ENCODE measurements around the gene TIMM21. TPM values are rescaled to one million over a fixed set of nuclear protein-coding genes. Genes with fewer than 3 reads are reported as not detected.

TIMM21 gene
- total RNA-seq, 1 experiment from 2014 or later = 111 TPM

DNA sequence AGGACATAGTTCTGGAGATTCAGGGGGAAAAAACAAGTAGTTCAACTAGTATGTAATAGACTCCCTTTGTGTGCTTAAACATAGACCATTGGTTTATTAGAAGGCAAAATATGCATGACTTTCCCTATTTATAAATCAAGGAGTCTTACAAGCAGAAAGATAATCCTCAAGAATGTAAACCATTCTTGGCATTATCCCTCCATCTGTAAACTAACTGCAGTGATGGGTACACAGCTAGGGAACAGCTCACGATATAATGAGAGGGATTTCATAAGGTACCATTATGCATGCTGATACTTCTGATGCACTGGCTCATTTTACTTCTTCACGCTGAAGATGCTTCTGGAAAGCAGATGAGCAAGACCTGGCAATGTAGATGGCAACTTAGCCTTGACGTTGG, 1.6 kb upstream of the TIMM21 start:
- no peak for DNase-seq (ENCODE audit: low read depth)

DNA sequence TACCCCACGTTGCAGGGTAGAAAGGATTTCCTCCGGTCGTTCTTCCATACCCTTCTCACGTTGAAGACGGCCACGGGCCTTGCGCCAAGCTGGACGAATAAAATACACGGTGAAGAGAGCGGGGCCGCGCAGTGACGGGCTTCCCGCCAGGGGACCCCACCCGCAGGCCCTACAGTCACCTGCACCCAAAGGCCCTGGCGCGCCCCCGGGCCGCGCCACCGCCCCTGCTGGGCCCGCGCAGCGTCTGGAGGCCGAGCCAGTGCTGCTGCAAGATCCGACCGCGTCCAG, 888 bp upstream of the TIMM21 start:
- DNase-seq (ENCODE audit: low read depth) = no peak

DNA sequence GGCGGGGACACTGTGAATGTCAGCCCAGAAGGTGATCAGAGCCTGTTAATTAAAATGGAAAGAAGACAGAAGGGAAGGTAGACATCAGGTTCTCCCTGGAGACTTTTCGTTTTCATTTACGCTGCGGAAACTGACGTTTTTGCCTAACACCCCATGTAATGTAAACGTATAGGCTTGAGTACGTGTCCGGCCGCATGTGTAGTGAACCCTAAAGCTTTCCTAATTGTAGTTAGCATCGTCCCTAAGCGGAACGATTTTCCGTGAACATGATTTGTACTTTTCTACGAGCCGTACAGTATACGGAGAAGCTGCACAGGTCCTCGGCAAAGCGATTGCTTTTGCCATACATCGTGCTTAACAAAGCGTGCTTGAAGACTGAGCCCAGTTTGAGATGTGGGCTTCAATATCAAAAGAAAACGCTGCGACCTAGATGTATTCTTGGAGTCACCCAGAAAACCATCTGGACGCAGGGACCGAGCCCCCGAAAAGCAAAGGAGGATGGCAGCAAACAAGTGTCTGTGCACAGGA, 284 bp downstream of the TIMM21 start:
- DNase-seq (ENCODE audit: low read depth) = no peak

DNA sequence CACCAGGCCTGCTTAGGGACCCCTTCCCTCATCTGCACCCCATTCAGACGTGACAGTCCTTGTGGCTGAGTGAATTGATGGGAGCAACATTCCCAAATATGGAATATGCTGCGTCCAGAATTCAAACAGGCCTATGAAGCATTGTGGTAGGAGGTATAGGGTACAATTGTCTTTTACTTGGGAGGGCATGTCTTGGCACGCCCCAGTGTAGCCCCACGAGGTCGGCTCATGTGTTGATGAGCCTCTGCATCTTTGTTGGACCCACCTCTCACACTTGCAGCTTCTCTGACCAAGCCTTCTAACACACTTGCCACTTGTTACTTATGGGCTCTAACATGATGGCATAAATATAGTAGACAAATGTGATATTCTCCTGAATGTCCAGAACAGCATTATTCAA, 1.6 kb downstream of the TIMM21 start:
- no peak for DNase-seq (ENCODE audit: low read depth)

DNA sequence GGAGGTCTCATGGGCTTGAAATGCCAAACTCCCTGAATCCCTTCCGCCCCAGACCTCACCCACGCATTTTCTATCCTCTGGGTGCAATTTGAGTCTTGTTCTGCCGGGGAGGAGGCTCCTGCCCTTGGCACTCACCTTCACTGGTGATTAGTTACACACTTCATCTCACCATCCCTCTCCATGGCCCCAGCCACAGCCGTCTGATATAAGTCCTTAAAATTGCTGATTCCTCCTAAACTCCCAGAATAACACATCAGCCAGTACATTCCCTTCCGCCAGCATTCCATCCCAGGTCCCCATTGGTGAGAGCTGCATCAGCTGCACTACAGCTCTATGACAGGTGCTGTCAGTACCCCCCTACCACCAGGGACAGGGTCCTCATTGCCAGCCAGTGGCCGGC, 3.9 kb downstream of the TIMM21 start:
- DNase-seq (ENCODE audit: low read depth) = no peak

DNA sequence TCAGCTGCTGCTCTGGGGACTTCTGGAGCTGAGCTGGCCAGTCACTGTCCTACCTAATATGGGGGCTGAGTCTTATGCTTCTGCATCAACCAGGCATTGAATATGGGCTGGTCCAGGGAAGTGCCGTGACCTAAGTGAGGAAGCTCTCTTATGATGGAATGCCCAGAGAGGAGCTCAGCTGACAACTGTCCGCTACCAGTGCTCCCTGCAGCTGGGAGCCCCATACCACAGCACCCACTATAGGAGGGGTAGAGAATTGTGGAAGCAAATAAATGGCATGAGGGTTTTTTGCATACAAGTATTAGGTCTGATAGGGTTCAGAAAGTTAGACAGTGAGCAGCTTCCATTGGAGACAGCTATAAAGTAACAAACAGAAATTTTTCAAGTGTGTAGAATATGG, 4.5 kb downstream of the TIMM21 start:
- DNase-seq (ENCODE audit: low read depth) = no peak

DNA sequence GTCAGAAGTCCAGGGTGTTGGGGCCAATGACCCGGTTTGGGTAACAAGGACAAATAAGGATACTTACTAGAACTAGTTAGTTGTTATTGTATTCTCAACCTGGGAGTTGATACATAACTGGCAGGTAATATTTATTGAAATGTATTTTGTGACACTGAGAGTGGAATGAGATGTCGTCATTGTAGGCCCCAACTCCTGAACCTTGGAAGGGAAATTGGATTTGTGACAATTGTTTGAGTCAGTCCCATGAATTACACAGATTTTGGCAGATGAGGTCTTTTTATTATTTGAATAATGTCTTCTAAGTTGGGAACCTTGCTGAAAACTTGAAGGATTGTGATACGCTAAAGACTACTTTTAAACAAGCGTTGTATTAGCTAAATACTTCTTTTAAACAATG, 5.1 kb downstream of the TIMM21 start:
- DNase-seq (ENCODE audit: low read depth) = no peak

DNA sequence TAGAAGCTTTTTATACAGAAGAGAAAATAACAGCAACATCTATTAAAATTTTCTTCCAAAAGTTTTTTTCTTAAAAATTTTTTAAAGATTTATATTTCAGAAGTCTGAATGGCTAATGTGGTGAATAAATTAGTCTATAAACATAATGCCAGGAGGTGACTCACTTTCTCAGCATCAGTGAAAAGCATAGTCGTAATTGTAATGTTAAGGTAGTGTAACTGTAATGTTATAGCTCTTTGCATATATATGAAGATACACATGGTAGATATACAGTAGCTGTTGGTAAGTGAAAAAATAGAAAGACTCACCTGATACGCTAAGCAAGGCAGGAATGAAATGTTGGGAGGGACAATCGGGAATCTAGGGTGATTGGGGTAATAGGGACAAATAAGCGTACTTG, 5.5 kb downstream of the TIMM21 start:
- no peak for DNase-seq (ENCODE audit: low read depth)

DNA sequence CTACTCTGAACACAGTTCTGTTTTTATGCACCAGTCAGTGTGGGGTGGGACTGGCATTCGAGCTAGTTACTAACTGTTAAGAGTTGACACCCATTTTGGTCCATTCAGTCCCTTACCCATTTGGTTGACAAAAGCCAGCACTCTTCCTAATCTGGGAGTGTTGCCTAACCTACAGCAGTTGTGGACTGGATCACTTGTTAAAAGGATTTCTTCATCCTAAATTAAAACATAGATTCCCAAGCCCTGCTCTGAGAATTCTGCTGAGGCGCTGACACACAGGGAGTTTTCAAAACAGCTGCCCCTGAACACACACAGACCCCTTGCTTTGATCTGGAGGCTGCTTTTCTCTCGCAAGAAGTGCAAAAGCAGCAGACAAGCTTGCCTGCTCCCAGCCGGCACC, 6.4 kb downstream of the TIMM21 start:
- no peak for DNase-seq (ENCODE audit: low read depth)

DNA sequence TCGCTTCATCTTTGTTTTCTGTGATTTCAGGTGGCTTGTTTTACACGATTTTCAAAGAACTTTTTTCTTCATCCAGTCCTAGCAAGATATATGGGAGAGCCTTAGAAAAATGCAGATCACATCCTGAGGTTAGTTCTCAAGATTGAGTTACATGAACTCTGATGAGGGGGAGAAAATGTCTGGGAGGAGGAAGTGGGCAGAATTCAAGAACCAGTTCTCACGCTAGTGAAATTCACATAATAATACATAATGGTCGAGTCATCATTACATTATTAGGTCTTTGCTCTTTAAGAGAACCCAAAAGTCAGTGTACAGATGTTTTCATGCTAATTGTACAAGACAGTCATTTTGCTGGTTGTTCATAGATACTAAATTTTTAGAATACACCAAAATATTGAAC, 7.0 kb downstream of the TIMM21 start:
- no peak for DNase-seq (ENCODE audit: low read depth)

DNA sequence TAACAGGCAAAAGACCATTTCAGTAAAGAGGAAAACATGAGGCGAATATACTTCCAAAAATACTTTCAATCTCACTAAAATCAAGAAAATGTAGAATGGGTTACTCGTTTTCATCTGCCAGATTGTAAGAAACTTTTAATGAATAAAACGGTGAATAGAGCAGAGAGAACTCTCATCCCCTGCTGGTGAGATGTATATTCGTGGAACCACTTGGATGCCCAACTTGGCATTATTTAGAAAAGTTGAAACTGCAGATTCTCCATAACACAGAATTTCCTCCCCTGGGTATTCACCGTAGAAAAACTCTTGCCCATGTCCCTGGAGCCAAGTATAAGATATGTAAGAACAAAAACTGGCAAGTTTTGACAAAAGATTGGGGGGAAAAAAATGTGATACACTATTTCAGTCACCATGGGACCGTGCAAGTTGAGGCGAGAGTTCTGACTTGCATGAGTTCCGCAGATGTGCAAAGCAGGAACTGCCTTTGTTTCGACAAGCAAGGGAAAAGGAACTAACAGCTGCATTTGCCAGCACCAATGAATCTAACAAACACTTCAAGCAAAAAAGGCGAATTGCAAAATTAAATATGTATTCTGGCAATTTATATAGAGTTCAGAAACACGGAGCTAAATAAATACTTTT, 14.8 kb downstream of the TIMM21 start:
- DNase-seq (ENCODE audit: low read depth) = no peak

DNA sequence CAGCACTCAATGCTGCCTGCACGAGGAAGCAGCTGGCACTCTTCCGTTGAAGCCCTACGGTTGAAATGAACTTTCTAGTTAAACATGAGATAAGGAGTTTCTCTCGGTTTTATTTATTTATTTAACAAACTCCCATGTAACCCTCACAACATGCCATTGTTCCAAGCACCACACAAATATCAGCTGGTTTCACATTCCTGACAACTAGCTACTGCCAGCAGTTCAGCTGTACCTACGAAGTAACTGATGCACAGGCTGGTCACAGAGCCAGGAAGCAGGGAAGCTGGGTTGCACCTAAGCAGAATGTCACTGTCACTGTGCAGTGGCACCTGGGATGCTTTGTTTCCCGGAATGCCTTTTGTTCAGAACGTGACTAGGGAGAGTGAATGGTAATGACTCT, 18.1 kb downstream of the TIMM21 start:
- DNase-seq (ENCODE audit: low read depth) = no peak

DNA sequence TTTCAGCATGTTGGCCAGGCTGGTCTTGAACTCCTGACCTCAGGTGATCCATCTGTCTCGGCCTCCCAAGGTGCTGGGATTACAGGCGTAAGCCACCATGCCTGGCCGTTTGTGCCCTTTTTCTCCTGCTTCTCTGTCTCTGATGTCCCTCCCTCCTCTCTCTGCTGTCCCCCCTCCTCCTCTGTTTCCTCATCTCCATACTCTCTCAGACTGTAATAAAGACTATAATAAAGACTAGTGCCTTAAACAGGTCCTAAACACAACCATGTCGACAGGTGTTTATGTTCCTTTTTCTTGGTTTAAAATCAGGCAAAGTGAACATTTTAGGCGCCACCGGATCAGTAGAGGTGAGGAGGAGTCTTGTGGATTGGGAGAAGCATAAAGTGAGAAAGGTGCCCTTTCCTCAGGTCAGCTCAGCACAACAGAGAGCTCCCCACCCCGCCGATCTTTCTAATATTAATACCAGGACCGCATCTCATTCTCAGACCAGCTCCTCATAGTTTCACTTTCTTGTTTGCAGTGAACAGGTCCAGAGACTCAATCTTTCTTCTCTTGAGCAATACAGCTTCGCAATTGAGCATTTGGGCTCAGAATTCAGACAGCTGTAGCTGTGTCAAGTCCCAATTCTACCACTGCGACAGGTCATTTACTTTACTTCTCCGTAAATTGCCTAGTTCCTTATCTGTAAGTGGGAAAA, 23.7 kb downstream of the TIMM21 start:
- no peak for DNase-seq (ENCODE audit: low read depth)

DNA sequence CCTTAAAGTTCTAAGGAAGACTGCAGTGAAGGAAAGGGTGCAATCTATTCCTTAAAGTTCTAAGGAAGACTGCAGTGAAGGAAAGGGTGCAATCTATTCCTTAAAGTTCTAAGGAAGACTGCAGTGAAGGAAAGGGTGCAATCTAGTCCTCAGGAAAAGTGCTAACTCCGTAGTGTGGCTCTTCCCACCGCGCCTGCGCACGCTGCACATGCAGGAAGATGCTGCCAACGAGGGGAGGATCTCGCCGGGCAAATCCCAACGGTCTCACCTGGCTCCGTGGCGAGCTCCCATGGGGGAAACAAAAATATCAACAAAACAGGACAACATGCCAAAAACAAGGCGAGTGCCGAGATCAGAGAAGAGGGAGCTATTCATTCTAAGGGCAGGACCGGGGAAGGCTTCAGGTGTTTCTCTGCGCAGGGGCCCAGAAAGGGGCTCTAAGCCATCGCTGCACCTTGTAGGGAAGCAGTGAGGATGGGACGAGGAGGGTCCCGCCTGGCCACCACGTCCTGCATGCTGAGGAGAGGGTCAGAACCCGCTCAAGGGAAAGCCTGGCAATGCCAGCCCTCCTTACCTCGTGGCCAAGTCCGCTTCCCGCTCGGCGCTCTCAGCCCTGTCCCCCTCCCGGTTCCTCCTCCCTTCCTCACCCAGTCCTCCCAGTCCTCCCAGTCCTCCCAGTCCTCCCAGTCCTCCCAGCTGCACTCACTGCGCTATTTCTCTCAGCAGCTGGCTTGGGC, 24.5 kb downstream of the TIMM21 start:
- no peak for DNase-seq (ENCODE audit: low read depth)

DNA sequence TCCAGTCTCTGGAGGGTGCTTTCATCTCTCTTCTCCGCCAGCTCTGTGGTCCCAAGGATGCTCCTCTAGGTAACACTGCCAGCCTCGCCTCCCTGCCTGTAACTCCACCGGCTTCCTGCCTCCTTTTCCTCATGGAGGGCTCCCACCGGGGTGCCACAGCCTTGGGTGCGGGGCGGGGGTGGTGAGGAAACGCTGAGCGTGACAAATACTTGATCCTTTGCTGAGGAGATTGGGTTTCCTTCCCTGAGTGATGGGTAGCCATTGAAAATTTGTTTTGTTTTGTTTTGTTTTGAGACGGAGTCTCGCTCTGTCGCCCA, 25.1 kb downstream of the TIMM21 start:
- no peak for DNase-seq (ENCODE audit: low read depth)

DNA sequence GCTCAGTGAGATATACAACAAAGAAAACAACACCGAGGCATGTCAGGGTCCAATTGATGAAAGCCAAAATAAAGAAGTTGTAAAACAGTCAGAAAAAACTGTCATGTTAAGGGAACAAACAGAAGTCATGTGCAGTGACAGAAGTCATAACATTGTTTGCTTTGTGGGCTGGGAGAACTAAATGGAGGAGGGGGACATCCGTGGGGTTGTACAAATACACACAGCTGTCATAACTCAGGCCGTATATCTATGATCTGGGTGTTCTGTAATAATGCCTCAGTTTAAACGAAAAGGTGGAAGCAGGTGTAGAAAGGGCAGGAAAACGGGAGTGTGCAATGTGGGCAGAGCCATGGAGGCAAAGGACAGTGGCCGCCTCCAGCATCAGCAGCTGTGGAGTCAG, 27.3 kb downstream of the TIMM21 start:
- DNase-seq (ENCODE audit: low read depth) = no peak

DNA sequence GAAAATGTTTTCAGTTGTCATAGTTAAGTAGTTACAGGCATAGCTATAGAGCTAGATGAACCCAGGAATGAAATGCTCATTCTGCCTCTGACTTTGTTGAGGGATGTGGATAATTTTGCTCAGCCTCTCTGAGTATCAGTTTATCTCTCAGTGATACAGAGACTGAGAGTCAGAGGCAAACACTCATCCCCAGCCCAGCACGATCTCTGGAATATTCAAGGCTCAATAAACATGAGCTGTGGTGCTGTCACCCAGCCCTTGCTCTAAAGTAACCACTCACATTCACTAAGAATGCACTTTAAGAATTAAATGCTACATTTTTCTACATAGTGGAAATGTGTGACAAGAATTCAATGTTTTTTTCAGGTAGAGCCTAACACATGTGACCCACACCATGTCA, 30.6 kb downstream of the TIMM21 start:
- DNase-seq (ENCODE audit: low read depth) = no peak

DNA sequence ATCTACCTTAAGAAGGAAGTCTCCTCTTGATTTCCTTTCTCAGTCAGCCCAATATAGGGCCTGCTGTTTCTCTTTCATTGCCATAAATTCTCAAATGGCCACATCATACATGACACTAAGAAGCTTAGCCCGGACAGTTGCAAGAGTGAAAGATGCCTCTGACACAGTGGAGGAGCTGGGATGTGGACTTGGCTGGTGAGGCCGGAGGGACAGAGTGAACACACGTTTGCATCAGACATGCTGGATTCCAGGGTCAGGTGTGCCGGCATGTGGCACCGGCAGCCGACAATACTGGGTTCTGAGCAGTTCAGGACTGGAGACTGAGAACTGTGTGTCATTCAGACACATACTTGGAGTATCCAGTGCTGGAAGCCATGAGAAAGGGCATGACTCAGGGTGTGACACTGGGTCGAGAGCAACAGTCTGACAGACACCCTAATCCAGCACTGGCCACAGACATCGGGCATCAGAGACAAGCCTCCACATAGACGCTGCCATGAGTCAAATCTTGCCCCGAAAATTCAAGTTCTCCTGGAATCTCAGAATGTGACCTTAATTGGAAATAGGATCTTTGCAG, 31.4 kb downstream of the TIMM21 start:
- DNase-seq (ENCODE audit: low read depth) = no peak

DNA sequence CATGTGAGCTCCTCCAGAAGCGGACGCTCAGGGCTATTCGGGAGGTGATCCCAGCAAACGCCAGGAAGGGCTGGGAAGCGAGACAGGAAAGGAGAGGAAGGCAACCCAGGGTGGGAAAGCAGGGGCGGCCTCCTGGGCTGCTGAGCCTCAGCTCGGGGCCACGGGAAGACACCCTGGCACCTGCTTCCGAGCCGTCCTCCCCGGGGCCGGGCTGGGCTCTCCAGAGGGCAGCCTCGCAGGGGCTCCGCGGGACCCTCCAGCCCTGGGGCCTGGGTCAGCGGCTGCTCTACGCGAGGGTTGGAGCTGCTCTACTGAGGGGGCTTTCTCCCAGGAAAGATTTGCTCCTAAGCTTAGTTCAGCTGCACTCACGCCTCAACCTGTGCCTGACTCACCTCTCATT, 34.0 kb downstream of the TIMM21 start:
- DNase-seq (ENCODE audit: low read depth) = no peak

DNA sequence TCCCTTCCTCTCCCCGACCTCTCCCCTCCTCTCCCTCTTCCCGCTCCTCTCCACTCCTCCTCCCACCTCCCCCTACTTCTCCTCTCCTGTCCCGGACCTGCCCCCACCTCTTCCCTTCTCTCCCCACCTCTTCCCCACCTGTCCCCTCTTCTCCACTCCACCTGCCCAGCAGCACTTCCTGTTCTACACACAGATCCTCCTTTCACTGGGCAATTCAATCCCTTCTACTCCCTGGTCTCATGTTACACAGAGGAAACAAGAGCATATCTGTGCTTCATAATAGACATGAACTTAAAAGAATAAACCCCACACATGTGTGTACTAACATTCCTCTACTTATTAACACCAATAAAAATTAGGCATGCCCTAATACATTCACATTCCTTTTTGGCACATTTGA, 34.8 kb downstream of the TIMM21 start:
- DNase-seq (ENCODE audit: low read depth) = no peak

DNA sequence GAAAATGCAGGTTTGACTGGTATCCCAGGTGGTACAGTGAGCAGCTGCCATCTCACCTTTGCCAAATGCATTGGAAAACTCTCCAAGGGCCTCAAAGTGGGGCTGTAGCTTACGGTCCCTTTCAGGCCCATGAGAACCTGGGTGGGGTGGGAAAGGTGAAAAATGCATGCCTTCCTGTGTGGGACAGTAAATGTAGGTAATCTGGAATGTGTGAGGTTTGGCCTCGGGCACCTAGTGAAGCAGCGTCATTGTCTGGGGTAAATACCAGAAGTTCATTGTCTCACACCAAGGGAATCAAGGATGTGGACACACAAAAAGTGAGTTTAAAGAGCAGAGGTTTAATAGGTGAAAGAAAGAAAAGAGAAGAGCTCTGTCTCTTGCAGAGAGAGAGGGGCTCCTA, 36.6 kb downstream of the TIMM21 start:
- no peak for DNase-seq (ENCODE audit: low read depth)

DNA sequence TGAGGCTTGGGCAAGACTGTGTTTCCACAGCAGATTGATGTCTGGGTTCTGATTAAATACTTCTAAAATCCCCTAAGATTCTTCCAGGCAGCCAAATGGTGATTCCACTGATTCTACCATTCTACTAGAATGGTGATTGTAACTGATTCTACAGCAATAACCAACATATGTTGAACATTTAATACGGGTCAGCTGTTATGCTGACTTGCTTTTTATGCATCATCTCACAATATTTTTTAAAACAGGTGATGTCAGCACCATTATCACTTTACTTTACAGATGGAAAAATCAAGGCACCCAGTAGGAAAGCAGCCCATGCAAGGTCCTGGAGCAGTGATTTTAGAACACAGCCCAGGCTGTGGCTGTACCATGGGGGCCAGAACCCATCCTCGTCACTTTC, 37.5 kb downstream of the TIMM21 start:
- DNase-seq (ENCODE audit: low read depth) = no peak

DNA sequence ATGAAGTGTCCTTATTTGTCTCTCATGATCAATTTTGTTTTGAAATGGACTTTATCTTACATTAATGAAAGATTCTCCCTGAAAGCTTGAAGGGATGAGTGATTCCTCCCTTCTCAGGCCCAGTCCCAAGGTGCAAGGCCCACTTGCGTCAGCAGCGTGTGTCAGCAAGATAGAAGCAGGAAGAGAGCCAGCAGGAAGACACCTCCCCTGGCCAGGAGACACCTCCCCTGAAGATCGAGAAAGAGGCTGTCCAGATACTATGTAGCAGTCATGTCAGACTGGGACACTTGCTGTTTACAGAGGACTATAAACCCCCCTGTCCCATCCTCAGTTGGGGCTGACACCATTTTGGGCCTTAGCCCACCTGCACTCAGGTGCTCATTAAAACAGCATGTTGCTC, 38.3 kb downstream of the TIMM21 start:
- DNase-seq (ENCODE audit: low read depth) = no peak
